Mesenchymal stem cell (in vitro differentiated cells and primary cell): ENCODE data around the gene TSKS.

Experiments used
- DNase-seq: peaks from one replicate; pipeline ENCODE4 v3.0.0-alpha.2; 2013
- H2AFZ ChIP-seq: one replicate; pipeline ENCODE4 v1.6.1; 2013; ENCODE audit warnings: low read depth, mild to moderate bottlenecking, control low read depth, inconsistent platforms, low read length, moderate library complexity
- H2AK5ac ChIP-seq: 2 replicates; pipeline ENCODE4 v1.6.1; 2013; ENCODE audit warnings: low read length, moderate library complexity, mild to moderate bottlenecking, inconsistent platforms; ENCODE audit not compliant: severe bottlenecking
- H2BK120ac ChIP-seq: one replicate; pipeline ENCODE4 v1.6.1; 2013; ENCODE audit warnings: low read depth, mild to moderate bottlenecking, inconsistent platforms, low read length, moderate library complexity
- H2BK12ac ChIP-seq, 2 experiments: one replicate each; pipeline ENCODE4 v1.6.1; 2013; ENCODE audit warnings: inconsistent platforms in 2 of 2, low read length in 2 of 2, mild to moderate bottlenecking in 2 of 2, moderate library complexity in 2 of 2, control low read depth in 1 of 2
- H2BK15ac ChIP-seq: one replicate; pipeline ENCODE4 v1.6.1; 2013; ENCODE audit warnings: mild to moderate bottlenecking, low read depth, inconsistent platforms; ENCODE audit not compliant: poor library complexity, severe bottlenecking
- H2BK5ac ChIP-seq: 2 replicates; pipeline ENCODE4 v1.6.1; 2013; ENCODE audit warnings: low read depth, mild to moderate bottlenecking, low read length, control low read depth, inconsistent platforms; ENCODE audit not compliant: poor library complexity, severe bottlenecking
- H3K14ac ChIP-seq, 2 experiments: one replicate each; pipeline ENCODE4 v1.6.1; 2013; ENCODE audit warnings: inconsistent platforms in 2 of 2, low read length in 2 of 2, control low read depth in 1 of 2, mild to moderate bottlenecking in 1 of 2, moderate library complexity in 1 of 2
- H3K18ac ChIP-seq, 2 experiments: one replicate each; pipeline ENCODE4 v1.6.1; 2013; ENCODE audit warnings: inconsistent platforms in 2 of 2, low read length in 2 of 2, control low read depth in 1 of 2, low read depth in 1 of 2, mild to moderate bottlenecking in 1 of 2
- H3K23ac ChIP-seq, 2 experiments: one replicate each; pipeline ENCODE4 v1.6.1; 2013; ENCODE audit warnings: inconsistent platforms in 2 of 2, low read length in 2 of 2, mild to moderate bottlenecking in 2 of 2, moderate library complexity in 2 of 2, control low read depth in 1 of 2
- H3K27ac ChIP-seq: 2 replicates; pipeline ENCODE4 v1.5.1; 2013; ENCODE audit warnings: mild to moderate bottlenecking, moderate library complexity, low read length, control low read depth, inconsistent platforms; ENCODE audit not compliant: poor library complexity, severe bottlenecking
- H3K27me3 ChIP-seq, 2 experiments: 2 replicates each; pipeline versions ENCODE4 v1.6.1 to v1.7.0; 2013; ENCODE audit warnings: low read length in 2 of 2, mild to moderate bottlenecking in 2 of 2, moderate library complexity in 2 of 2, control low read depth in 1 of 2, inconsistent platforms in 1 of 2; ENCODE audit not compliant: control insufficient read depth in 1 of 2, insufficient read depth in 1 of 2
- H3K36me3 ChIP-seq, 2 experiments: 2 replicates each; pipeline versions ENCODE4 v1.6.1 to v1.7.0; 2013; ENCODE audit warnings: low read length in 2 of 2, control low read depth in 1 of 2, inconsistent platforms in 1 of 2, low read depth in 1 of 2, mild to moderate bottlenecking in 1 of 2; ENCODE audit not compliant: insufficient read depth in 2 of 2, control insufficient read depth in 1 of 2
- H3K4ac ChIP-seq, 2 experiments: one replicate each; pipeline ENCODE4 v1.6.1; 2013; ENCODE audit warnings: inconsistent platforms in 2 of 2, low read length in 2 of 2, mild to moderate bottlenecking in 2 of 2, moderate library complexity in 2 of 2, control low read depth in 1 of 2, low read depth in 1 of 2
- H3K4me1 ChIP-seq: 2 replicates; pipeline ENCODE4 v1.6.1; 2013; ENCODE audit warnings: low read depth, low read length, control low read depth; ENCODE audit not compliant: control insufficient read depth, insufficient read depth
- H3K4me2 ChIP-seq: 2 replicates; pipeline ENCODE4 v1.6.1; 2013; ENCODE audit warnings: low read length, mild to moderate bottlenecking, inconsistent platforms; ENCODE audit not compliant: poor library complexity, severe bottlenecking
- H3K4me3 ChIP-seq, 2 experiments: 2 replicates each; pipeline versions ENCODE4 v1.5.1 to v1.7.0; 2013; ENCODE audit warnings: low read length in 2 of 2, mild to moderate bottlenecking in 2 of 2, control low read depth in 1 of 2, low read depth in 1 of 2; ENCODE audit not compliant: insufficient read depth in 1 of 2
- H3K79me1 ChIP-seq: replicated peaks from 2 replicates; pipeline ENCODE4 v1.6.1; 2013; ENCODE audit warnings: mild to moderate bottlenecking, control low read depth, low read length, inconsistent platforms; ENCODE audit not compliant: poor library complexity, severe bottlenecking
- H3K9ac ChIP-seq: 2 replicates; pipeline ENCODE4 v1.7.0; 2013; ENCODE audit warnings: mild to moderate bottlenecking, low read length, moderate library complexity
- H3K9me3 ChIP-seq: 2 replicates; pipeline ENCODE4 v1.7.0; 2013; ENCODE audit warnings: mild to moderate bottlenecking, low read length; ENCODE audit not compliant: control insufficient read depth
- H4K8ac ChIP-seq: one replicate; pipeline ENCODE4 v1.6.1; 2013; ENCODE audit warnings: inconsistent platforms, mild to moderate bottlenecking, low read length, moderate library complexity
- H4K91ac ChIP-seq: one replicate; pipeline ENCODE4 v1.6.1; 2013; ENCODE audit warnings: mild to moderate bottlenecking, low read length, inconsistent platforms
- WGBS: methylation state at CpG from one replicate; pipeline ENCODE4 v1.1.7; 2013; ENCODE audit warnings: mixed read lengths; 5-methylcytosine and 5-hydroxymethylcytosine counted together

The TSKS gene

GRCh38 chr19:49710372-49710951 lies 52.6 kb downstream of the TSKS start:
- Histone ChIP-seq H3K27me3 (no peaks in the 10 kb centered on the region), H4K91ac (no peak overlapping the region), H2AFZ (no peak overlapping the region), H3K14ac (no peak overlapping the region), H2BK12ac (peak overlapping the region in 1 of 2 experiments; percentile 60), H2BK5ac (no peak overlapping the region), H3K4me3 (no peak overlapping the region), H3K36me3 (peaks cover 21 to 55% of the 10 kb centered on the region in 2 experiments), H2BK15ac (no peak overlapping the region), H3K79me1 (no peaks in the 10 kb centered on the region), H3K4me1 (no peaks in the 10 kb centered on the region), H3K27ac (no peak overlapping the region), H3K4me2 (no peak overlapping the region), H3K9me3 (no peaks in the 10 kb centered on the region), H2AK5ac (no peak overlapping the region), H3K4ac (no peak overlapping the region), H3K9ac (no peak overlapping the region), H3K23ac (no peak overlapping the region), H4K8ac (peak overlapping the region; percentile 59), H2BK120ac (no peak overlapping the region), H3K18ac (no peak overlapping the region)
- WGBS: 67% methylated on average over 20 of the region's 20 CpGs
- peak; percentile 86 for DNase-seq

GRCh38 chr19:49705919-49706318 lies 57.2 kb downstream of the TSKS start:
- no peak overlapping the region for H4K91ac ChIP-seq
- no peak overlapping the region for H3K4ac ChIP-seq
- no peak overlapping the region for H2BK12ac ChIP-seq
- H3K14ac ChIP-seq: no peak overlapping the region
- 92% methylated on average over 16 of the region's 16 CpGs for WGBS
- H3K27ac ChIP-seq: no peak overlapping the region
- no peak overlapping the region for H3K18ac ChIP-seq
- no peak overlapping the region for H2BK15ac ChIP-seq
- peaks cover 2% of the 10 kb centered on the region for H3K4me1 ChIP-seq
- H3K23ac ChIP-seq: no peak overlapping the region
- H2AK5ac ChIP-seq: no peak overlapping the region
- peaks cover 28 to 65% of the 10 kb centered on the region in 2 experiments for H3K36me3 ChIP-seq
- H3K4me2 ChIP-seq: no peak overlapping the region
- no peak for DNase-seq
- no peaks in the 10 kb centered on the region for H3K27me3 ChIP-seq
- no peaks in the 10 kb centered on the region for H3K79me1 ChIP-seq
- no peak overlapping the region for H2BK5ac ChIP-seq
- H2BK120ac ChIP-seq: no peak overlapping the region
- H2AFZ ChIP-seq: no peak overlapping the region
- H3K9ac ChIP-seq: no peak overlapping the region
- H3K4me3 ChIP-seq: no peak overlapping the region
- no peak overlapping the region for H4K8ac ChIP-seq
- no peaks in the 10 kb centered on the region for H3K9me3 ChIP-seq

DNA sequence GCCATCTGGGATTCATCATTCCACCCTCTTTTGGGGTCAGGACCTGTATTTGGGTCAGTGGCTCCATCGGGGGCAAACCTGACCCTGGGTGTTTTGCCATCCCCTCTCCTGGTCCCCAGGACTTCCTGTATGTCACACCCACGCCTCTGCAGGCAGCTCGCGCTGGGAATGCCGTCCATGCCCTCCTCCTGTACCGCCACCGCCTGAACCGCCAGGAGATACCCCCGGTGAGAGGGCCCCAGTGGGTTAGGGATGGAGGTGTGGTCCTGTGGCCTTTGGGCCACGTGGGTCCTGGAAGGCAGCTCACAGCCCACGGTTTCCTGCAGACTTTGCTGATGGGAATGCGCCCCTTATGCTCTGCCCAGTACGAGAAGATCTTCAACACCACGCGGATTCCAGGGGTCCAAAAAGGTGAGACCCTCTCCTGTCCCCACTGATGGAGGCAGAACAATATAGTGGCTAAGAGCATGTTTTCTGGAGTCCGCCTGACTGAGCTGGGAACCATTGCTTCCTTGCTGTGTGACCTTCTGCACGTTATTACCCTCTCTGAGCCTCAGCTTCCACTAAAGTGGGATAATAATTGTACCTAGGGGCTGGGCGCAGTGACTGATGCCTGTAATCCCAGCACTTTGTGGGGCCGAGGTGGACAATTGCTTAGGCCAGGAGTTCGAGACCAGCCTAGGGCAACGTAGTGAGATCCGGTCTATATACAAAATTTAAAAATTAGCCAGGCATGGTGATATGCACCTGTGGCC lies 58.0 kb downstream of the TSKS start:
- Histone ChIP-seq H3K27me3 (no peaks in the 10 kb centered on the region), H2BK12ac (no peak overlapping the region), H3K27ac (no peak overlapping the region), H3K9me3 (no peaks in the 10 kb centered on the region), H3K4ac (no peak overlapping the region), H3K4me1 (peaks cover 2% of the 10 kb centered on the region), H3K23ac (no peak overlapping the region), H3K4me3 (no peak overlapping the region), H2AFZ (no peak overlapping the region), H2BK5ac (no peak overlapping the region), H4K91ac (no peak overlapping the region), H2BK15ac (no peak overlapping the region), H3K18ac (no peak overlapping the region), H3K9ac (no peak overlapping the region), H3K36me3 (peaks cover 21 to 64% of the 10 kb centered on the region in 2 experiments), H2AK5ac (no peak overlapping the region), H3K14ac (no peak overlapping the region), H3K79me1 (no peaks in the 10 kb centered on the region), H3K4me2 (no peak overlapping the region), H4K8ac (no peak overlapping the region), H2BK120ac (no peak overlapping the region)
- WGBS: 94% methylated on average over 22 of the region's 22 CpGs
- no peak for DNase-seq

GRCh38 chr19:49701271-49701786 lies 61.8 kb downstream of the TSKS start:
- Histone ChIP-seq H2BK5ac (no peak overlapping the region), H3K4me1 (peaks cover 2% of the 10 kb centered on the region), H3K23ac (no peak overlapping the region), H3K4me3 (peak overlapping the region in 1 of 2 experiments; percentile 29), H3K27ac (no peak overlapping the region), H2BK15ac (no peak overlapping the region), H4K91ac (no peak overlapping the region), H2BK120ac (no peak overlapping the region), H3K18ac (no peak overlapping the region), H3K9ac (no peak overlapping the region), H3K9me3 (no peaks in the 10 kb centered on the region), H2BK12ac (no peak overlapping the region), H2AFZ (no peak overlapping the region), H3K36me3 (peaks cover 21 to 47% of the 10 kb centered on the region in 2 experiments), H3K27me3 (no peaks in the 10 kb centered on the region), H3K4ac (no peak overlapping the region), H3K79me1 (no peaks in the 10 kb centered on the region), H3K4me2 (no peak overlapping the region), H3K14ac (no peak overlapping the region), H2AK5ac (no peak overlapping the region), H4K8ac (no peak overlapping the region)
- WGBS: 90% methylated on average over 36 of the region's 40 CpGs
- DNase-seq: no peak
